Activated CD4-positive, alpha-beta T cell treated with anti-CD3 and anti-CD28 coated beads for 36 hours (primary cell): ENCODE results near the gene FARP1. TPM values are rescaled to one million over a fixed set of nuclear protein-coding genes. Genes with fewer than 3 reads are reported as not detected.

Experiments used
- ATAC-seq: fragments of 200-7000 bp; cut with Tn5 transposase; one replicate; pipeline ENCODE4 v1.10.0; 2021; ENCODE audit warnings: mild to moderate bottlenecking, moderate library complexity
- CTCF ChIA-PET: fragments of 350-600 bp; sonication (Branson Sonifier 250); formaldehyde crosslinking; loops from one replicate; lab custom pipeline; 2021; ENCODE audit warnings: antibody characterized with exemption; lab: Charles Lee
- POLR2A ChIA-PET: fragments of 350-600 bp; sonication (Branson Sonifier 250); formaldehyde crosslinking; loops from one replicate; lab custom pipeline; 2021; ENCODE audit warnings: antibody characterized with exemption, inconsistent platforms; lab: Charles Lee
- DNase-seq: peaks from one replicate; pipeline ENCODE4 v3.0.0-alpha.2; 2020
- H3K27ac Mint-ChIP-seq: one replicate; pipeline ENCODE4 v1.8.0; 2021; ENCODE audit warnings: mixed read lengths
- H3K27me3 Mint-ChIP-seq: one replicate; pipeline ENCODE4 v1.8.0; 2021; ENCODE audit warnings: mixed read lengths
- H3K36me3 Mint-ChIP-seq: one replicate; pipeline ENCODE4 v1.8.0; 2021; ENCODE audit warnings: low read depth, mixed read lengths
- H3K4me1 Mint-ChIP-seq: one replicate; pipeline ENCODE4 v1.8.0; 2021; ENCODE audit warnings: mixed read lengths
- H3K4me3 Mint-ChIP-seq: one replicate; pipeline ENCODE4 v1.8.0; 2021; ENCODE audit warnings: mild to moderate bottlenecking, moderate library complexity, mixed read lengths
- H3K9me3 Mint-ChIP-seq: one replicate; pipeline ENCODE4 v1.8.0; 2021; ENCODE audit warnings: low read depth, mixed read lengths
- intact Hi-C, 2 experiments: fragments of 100-400 bp; cut with DNase I in 1 of 2; cut with micrococcal nuclease in 1 of 2; formaldehyde crosslinking; loops; one replicate each; pipeline versions ENCODE4 v1.14.2 to v1.15.1; 2022 to 2024; cut with DNase I, micrococcal nuclease
- total RNA-seq, 2 experiments: library from RNA; stranded (reverse); gene quantifications; one replicate each; pipeline ENCODE4 v1.2.3, GENCODE V29; 2021

Gene FARP1
- total RNA-seq, 2 experiments from 2014 or later = 0.25 to 0.40 TPM

GRCh38 chr13:98313023-98313921 is 170.4 kb downstream of the FARP1 start:
- Mint-ChIP-seq H3K4me3 (no peak overlapping the region), H3K36me3 (no peaks in the 10 kb centered on the region), H3K27me3 (peaks cover 2% of the 10 kb centered on the region), H3K27ac (no peak overlapping the region), H3K4me1 (no peaks in the 10 kb centered on the region), H3K9me3 (no peaks in the 10 kb centered on the region)
- intact Hi-C loops = no loop called here
- DNase-seq (no peak), ATAC-seq (no peak)
- CTCF ChIA-PET = interaction anchor here (0.6 kb wide), 1 partner anchor 20 kb away, joined by 3 read pairs; no protein-coding TSS in a partner anchor
- POLR2A ChIA-PET = no interaction called here

GRCh38 chr13:98313922-98314292 is 171.0 kb downstream of the FARP1 start:
- ChIA-PET POLR2A (no interaction called here), CTCF (no interaction called here)
- no peak overlapping the region for H3K27ac Mint-ChIP-seq
- intact Hi-C loops = no loop called here
- DNase-seq (no peak), ATAC-seq (no peak)
- peaks cover 2% of the 10 kb centered on the region for H3K27me3 Mint-ChIP-seq
- no peaks in the 10 kb centered on the region for H3K4me1 Mint-ChIP-seq
- H3K36me3 Mint-ChIP-seq = no peaks in the 10 kb centered on the region
- H3K9me3 Mint-ChIP-seq = no peaks in the 10 kb centered on the region
- no peak overlapping the region for H3K4me3 Mint-ChIP-seq

- Mint-ChIP-seq H3K9me3 (no peaks in the 10 kb centered on the region), H3K4me1 (no peaks in the 10 kb centered on the region), H3K36me3 (no peaks in the 10 kb centered on the region), H3K27me3 (peaks cover 2% of the 10 kb centered on the region), H3K4me3 (no peak overlapping the region), H3K27ac (no peak overlapping the region)
- ChIA-PET CTCF (no interaction called here), POLR2A (interaction anchor here (0.6 kb wide), 1 partner anchor 1503 kb away, joined by 3 read pairs; no protein-coding TSS in a partner anchor)
- no peak for DNase-seq
- ATAC-seq = no peak
- intact Hi-C loops = no loop called here
Observed at GRCh38 chr13:98315466-98315865, 172.6 kb downstream of the FARP1 start.

- Mint-ChIP-seq H3K4me3 (no peak overlapping the region), H3K9me3 (no peaks in the 10 kb centered on the region), H3K4me1 (no peaks in the 10 kb centered on the region), H3K27ac (no peak overlapping the region), H3K36me3 (no peaks in the 10 kb centered on the region), H3K27me3 (peaks cover 2% of the 10 kb centered on the region)
- CTCF ChIA-PET = no interaction called here
- POLR2A ChIA-PET = interaction anchor here (0.6 kb wide), 1 partner anchor 1503 kb away, joined by 3 read pairs; no protein-coding TSS in a partner anchor
- DNase-seq = no peak
- ATAC-seq = no peak
- intact Hi-C loops = no loop called here
Observed at GRCh38 chr13:98315902-98316301, 173.0 kb downstream of the FARP1 start.

- no peaks in the 10 kb centered on the region for H3K4me1 Mint-ChIP-seq
- H3K27me3 Mint-ChIP-seq = peaks cover 2% of the 10 kb centered on the region
- ChIA-PET POLR2A (no interaction called here), CTCF (no interaction called here)
- H3K27ac Mint-ChIP-seq = no peak overlapping the region
- intact Hi-C loops = no loop called here
- no peaks in the 10 kb centered on the region for H3K9me3 Mint-ChIP-seq
- no peaks in the 10 kb centered on the region for H3K36me3 Mint-ChIP-seq
- DNase-seq (no peak), ATAC-seq (no peak)
- no peak overlapping the region for H3K4me3 Mint-ChIP-seq
Observed at GRCh38 chr13:98317573-98318171, 174.8 kb downstream of the FARP1 start.

DNA sequence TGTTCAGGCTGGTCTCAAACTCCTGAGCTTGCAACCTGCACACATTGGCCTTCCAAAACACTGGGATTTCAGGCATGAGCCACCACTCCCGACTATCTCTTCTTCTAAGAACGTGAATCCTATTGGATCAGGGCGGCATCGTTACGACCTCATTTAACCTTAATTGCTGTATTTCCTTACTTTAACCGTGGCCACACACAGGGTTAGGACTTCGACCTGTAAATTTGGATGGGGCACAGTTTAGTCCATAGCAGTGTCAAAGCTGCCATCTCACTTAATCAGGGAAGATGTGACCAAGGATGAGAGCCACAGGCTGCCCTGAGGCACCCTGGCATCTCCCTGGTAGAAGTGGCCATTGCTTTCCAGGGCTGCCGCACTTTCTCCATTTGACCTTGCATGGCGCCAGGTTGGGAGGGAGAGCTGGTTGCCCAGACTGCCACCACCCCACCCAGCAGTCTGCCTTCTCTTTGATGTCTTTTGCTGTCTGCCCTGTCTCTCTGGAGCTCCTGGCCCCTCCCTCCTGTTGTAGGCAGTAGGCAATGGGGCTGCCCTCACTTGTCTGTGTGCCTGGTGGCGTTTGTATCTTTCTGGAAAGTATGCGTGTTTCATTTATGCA is 175.5 kb downstream of the FARP1 start:
- Mint-ChIP-seq H3K36me3 (no peaks in the 10 kb centered on the region), H3K27ac (no peak overlapping the region), H3K9me3 (no peaks in the 10 kb centered on the region), H3K4me3 (no peak overlapping the region), H3K27me3 (peaks cover 2% of the 10 kb centered on the region), H3K4me1 (no peaks in the 10 kb centered on the region)
- CTCF ChIA-PET = interaction anchor here (0.6 kb wide), 1 partner anchor 146 kb away, joined by 5 read pairs; no protein-coding TSS in a partner anchor
- POLR2A ChIA-PET = no interaction called here
- intact Hi-C loops = no loop called here
- DNase-seq (no peak), ATAC-seq (no peak)

DNA sequence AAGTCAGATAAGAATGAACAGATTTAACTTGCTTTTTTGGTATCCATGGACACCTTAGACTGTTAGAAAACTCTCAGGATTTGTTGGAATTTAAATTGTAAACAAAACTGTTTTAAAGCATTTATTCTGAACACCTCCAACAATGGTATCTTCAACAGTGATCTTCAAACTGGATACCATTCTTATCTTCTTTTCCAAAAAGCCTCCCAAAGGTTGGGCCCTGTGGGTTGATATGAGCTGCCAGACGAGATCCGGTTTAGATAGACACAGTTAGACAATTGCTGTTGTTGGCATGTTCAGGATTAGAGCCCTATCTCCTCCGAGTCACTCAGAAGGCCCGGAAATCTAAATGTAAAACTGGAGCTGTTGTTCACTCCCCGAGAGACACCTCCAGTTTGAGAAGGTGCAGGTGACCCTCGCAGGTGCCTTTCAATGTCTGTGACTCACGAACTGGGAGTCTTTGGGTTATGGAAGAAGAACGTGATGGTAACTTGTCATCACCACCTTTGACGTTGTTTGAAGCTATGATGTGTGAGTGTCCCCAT is 177.7 kb downstream of the FARP1 start:
- H3K9me3 Mint-ChIP-seq = no peaks in the 10 kb centered on the region
- H3K4me3 Mint-ChIP-seq = no peak overlapping the region
- POLR2A ChIA-PET = no interaction called here
- peaks cover 2% of the 10 kb centered on the region for H3K27me3 Mint-ChIP-seq
- no peaks in the 10 kb centered on the region for H3K4me1 Mint-ChIP-seq
- no peak overlapping the region for H3K27ac Mint-ChIP-seq
- intact Hi-C loops = no loop called here
- no peaks in the 10 kb centered on the region for H3K36me3 Mint-ChIP-seq
- CTCF ChIA-PET = interaction anchor here (0.7 kb wide), 1 partner anchor 299 kb away, joined by 3 read pairs; no protein-coding TSS in a partner anchor
- DNase-seq (no peak), ATAC-seq (no peak)

DNA sequence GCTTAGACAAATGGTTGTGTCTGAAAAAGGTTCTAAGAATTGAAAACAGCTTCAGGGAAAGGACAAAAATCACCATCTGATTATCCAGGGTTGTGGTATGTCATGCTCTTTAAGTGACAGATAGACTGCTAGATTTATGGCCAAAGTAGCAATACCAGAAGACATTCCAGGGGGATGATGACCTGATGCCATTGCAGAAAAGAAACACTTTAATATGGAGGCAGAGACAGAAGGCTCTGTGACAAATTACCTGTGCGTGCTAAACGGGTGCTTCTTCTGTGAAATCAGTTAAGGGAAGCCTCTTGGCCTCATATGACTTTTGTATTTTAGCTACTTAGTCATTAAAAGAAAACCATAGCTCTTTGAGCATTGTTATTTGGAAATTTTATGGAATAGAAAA is 178.5 kb downstream of the FARP1 start:
- no peaks in the 10 kb centered on the region for H3K9me3 Mint-ChIP-seq
- CTCF ChIA-PET = interaction anchor here (0.6 to 1.1 kb wide), 2 partner anchors 70 to 78 kb away, joined by 3 read pairs; no protein-coding TSS in a partner anchor
- no peak for DNase-seq
- no peak overlapping the region for H3K27ac Mint-ChIP-seq
- no peak overlapping the region for H3K4me3 Mint-ChIP-seq
- H3K27me3 Mint-ChIP-seq = peaks cover 2% of the 10 kb centered on the region
- ATAC-seq = no peak
- H3K36me3 Mint-ChIP-seq = no peaks in the 10 kb centered on the region
- intact Hi-C loops = no loop called here
- H3K4me1 Mint-ChIP-seq = no peaks in the 10 kb centered on the region
- POLR2A ChIA-PET = no interaction called here

- DNase-seq = no peak
- ChIA-PET POLR2A (no interaction called here), CTCF (interaction anchor here (0.6 to 1.1 kb wide), 3 partner anchors 70 to 466 kb away, joined by 3 read pairs; no protein-coding TSS in a partner anchor)
- intact Hi-C loops = no loop called here
- H3K27ac Mint-ChIP-seq = no peak overlapping the region
- no peaks in the 10 kb centered on the region for H3K9me3 Mint-ChIP-seq
- no peak overlapping the region for H3K4me3 Mint-ChIP-seq
- no peaks in the 10 kb centered on the region for H3K4me1 Mint-ChIP-seq
- no peak for ATAC-seq
- peaks cover 2% of the 10 kb centered on the region for H3K27me3 Mint-ChIP-seq
- H3K36me3 Mint-ChIP-seq = no peaks in the 10 kb centered on the region
Observed at GRCh38 chr13:98322091-98322718, 179.3 kb downstream of the FARP1 start.

DNA sequence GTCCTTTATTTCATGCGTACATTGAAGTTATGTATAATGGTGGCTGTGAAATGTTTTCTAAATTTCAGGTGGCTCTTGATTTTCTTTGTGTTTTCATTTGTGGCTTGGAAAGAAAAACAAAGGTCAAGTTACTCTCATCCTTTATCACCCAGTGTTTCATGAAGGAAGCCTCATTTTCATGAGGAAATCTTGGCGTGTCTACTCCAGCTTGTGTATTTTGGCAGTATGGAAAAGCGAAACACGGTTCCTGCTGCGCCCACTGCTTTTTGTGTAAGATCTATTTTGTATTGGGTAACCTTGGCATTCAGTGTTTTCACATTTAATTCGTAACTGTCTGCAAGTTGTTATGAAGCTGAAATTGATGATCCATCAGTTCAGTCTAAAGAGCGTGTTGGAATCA is 181.2 kb downstream of the FARP1 start:
- H3K4me3 Mint-ChIP-seq = no peak overlapping the region
- intact Hi-C loops = no loop called here
- no peaks in the 10 kb centered on the region for H3K36me3 Mint-ChIP-seq
- ATAC-seq (no peak), DNase-seq (no peak)
- POLR2A ChIA-PET = no interaction called here
- H3K27ac Mint-ChIP-seq = no peak overlapping the region
- no peaks in the 10 kb centered on the region for H3K4me1 Mint-ChIP-seq
- H3K27me3 Mint-ChIP-seq = peaks cover 4% of the 10 kb centered on the region
- CTCF ChIA-PET = no interaction called here
- H3K9me3 Mint-ChIP-seq = no peaks in the 10 kb centered on the region

- no peaks in the 10 kb centered on the region for H3K4me1 Mint-ChIP-seq
- DNase-seq (no peak), ATAC-seq (no peak)
- no peak overlapping the region for H3K4me3 Mint-ChIP-seq
- H3K27me3 Mint-ChIP-seq = peaks cover 11% of the 10 kb centered on the region
- CTCF ChIA-PET = interaction anchor here (0.6 kb wide), 1 partner anchor 938 kb away, joined by 3 read pairs; no protein-coding TSS in a partner anchor
- no peaks in the 10 kb centered on the region for H3K9me3 Mint-ChIP-seq
- intact Hi-C loops = no loop called here
- H3K27ac Mint-ChIP-seq = no peak overlapping the region
- POLR2A ChIA-PET = no interaction called here
- H3K36me3 Mint-ChIP-seq = no peaks in the 10 kb centered on the region
Observed at GRCh38 chr13:98325724-98326123, 182.8 kb downstream of the FARP1 start.
